Endodermal cell (in vitro differentiated cells): ENCODE measurements around the gene TIMM44. TPM values are rescaled to one million over a fixed set of nuclear protein-coding genes. Genes with fewer than 3 reads are reported as not detected.
A peak's percentile ranks its signal among the peaks of the same experiment; 100 is the strongest.

Source experiments
- DNase-seq: peaks from one replicate; pipeline ENCODE4 v3.0.0-alpha.2; 2017
- H3K27ac ChIP-seq: 2 replicates; pipeline ENCODE4 v1.5.1; 2013; ENCODE audit warnings: mild to moderate bottlenecking, low read depth, low read length, moderate library complexity
- H3K27me3 ChIP-seq: 2 replicates; pipeline ENCODE4 v1.6.1; 2013; ENCODE audit warnings: mild to moderate bottlenecking, low read length, moderate library complexity; ENCODE audit not compliant: insufficient read depth, control insufficient read depth, poor library complexity, severe bottlenecking
- H3K36me3 ChIP-seq: 2 replicates; pipeline ENCODE4 v1.7.0; 2013; ENCODE audit warnings: mild to moderate bottlenecking, low read length, moderate library complexity; ENCODE audit not compliant: control insufficient read depth, insufficient read depth
- H3K4me1 ChIP-seq: one replicate; pipeline ENCODE4 v1.7.0; 2013; ENCODE audit warnings: low read length; ENCODE audit not compliant: control insufficient read depth, insufficient read depth
- H3K4me3 ChIP-seq: 2 replicates; pipeline ENCODE4 v1.5.1; 2013; ENCODE audit warnings: mild to moderate bottlenecking, low read length, moderate library complexity
- H3K9ac ChIP-seq: 2 replicates; pipeline ENCODE4 v1.6.1; 2013; ENCODE audit warnings: mild to moderate bottlenecking, low read length, moderate library complexity; ENCODE audit not compliant: poor library complexity, severe bottlenecking; ENCODE audit errors: extremely low read depth
- H3K9me3 ChIP-seq: 2 replicates; pipeline ENCODE4 v1.6.1; 2013; ENCODE audit warnings: mild to moderate bottlenecking, low read length, moderate library complexity; ENCODE audit not compliant: control insufficient read depth
- H3K27ac Mint-ChIP-seq: 2 replicates; pipeline ENCODE4 v1.8.0; 2020; ENCODE audit warnings: mixed read lengths
- H3K27me3 Mint-ChIP-seq: 2 replicates; pipeline ENCODE4 v1.8.0; 2021; ENCODE audit warnings: mild to moderate bottlenecking, mixed read lengths; ENCODE audit not compliant: insufficient read depth
- H3K36me3 Mint-ChIP-seq: 2 replicates; pipeline ENCODE4 v1.8.0; 2020; ENCODE audit warnings: low read depth, mixed read lengths
- H3K4me1 Mint-ChIP-seq: 2 replicates; pipeline ENCODE4 v1.8.0; 2020; ENCODE audit warnings: mixed read lengths
- H3K4me3 Mint-ChIP-seq: 2 replicates; pipeline ENCODE4 v1.8.0; 2020; ENCODE audit warnings: mild to moderate bottlenecking, moderate library complexity, mixed read lengths
- H3K9me3 Mint-ChIP-seq: 2 replicates; pipeline ENCODE4 v1.8.0; 2020; ENCODE audit warnings: mild to moderate bottlenecking, mixed read lengths
- CTCF ChIP-seq: fragments of 200-600 bp; sonication (generic); conservative IDR thresholded peaks from 2 replicates; pipeline ENCODE4 v1.5.0; 2021; ENCODE audit warnings: antibody characterized with exemption, mild to moderate bottlenecking
- WGBS, 2 experiments: methylation state at CpG; one replicate each; pipeline versions ENCODE4 v1.1.5 to v1.1.7; 2013; ENCODE audit warnings: missing lambda C conversion rate in 2 of 2, mixed read lengths in 1 of 2; ENCODE audit not compliant: insufficient coverage in 1 of 2, insufficient read length in 1 of 2; 5-methylcytosine and 5-hydroxymethylcytosine counted together
- total RNA-seq, 2 donors: library from RNA; stranded (reverse); fragmentation: NEBNext Ultra II Directional in 1 of 2; extraction: Animal tissue kit (Norgen Biotek cat#: 25700) in 1 of 2; gene quantifications; 2 replicates in 1 of 2; 3 replicates in 1 of 2; pipeline ENCODE4 v1.2.1, GENCODE V29; 2021

Gene TIMM44
- total RNA-seq, 2 donors from 2014 or later: 78.1 to 80.0 TPM

- peaks cover 17% of the 10 kb centered on the region for H3K36me3 ChIP-seq
- H3K9ac ChIP-seq: no peak overlapping the region
- H3K9me3 ChIP-seq: no peaks in the 10 kb centered on the region
- no peak overlapping the region for H3K27ac ChIP-seq
- no peaks in the 10 kb centered on the region for H3K4me1 ChIP-seq
- Mint-ChIP-seq H3K27ac (peak overlapping the region; percentile 12), H3K4me1 (peaks cover 11% of the 10 kb centered on the region), H3K36me3 (peaks cover 4% of the 10 kb centered on the region), H3K4me3 (peak overlapping the region; percentile 81), H3K9me3 (no peaks in the 10 kb centered on the region), H3K27me3 (no peaks in the 10 kb centered on the region)
- no peaks in the 10 kb centered on the region for H3K27me3 ChIP-seq
- no peak for TF ChIP-seq CTCF
- H3K4me3 ChIP-seq: peak overlapping the region; percentile 91
- DNase-seq: no peak
- WGBS, 2 experiments: 61 to 83% methylated on average over 5 to 10 of the region's 10 CpGs
Measured at GRCh38 chr19:7905268-7905667, 38.2 kb downstream of the TIMM44 start.

GRCh38 chr19:7904074-7905020 lies 39.1 kb downstream of the TIMM44 start:
- H3K9ac ChIP-seq: peak overlapping the region; percentile 66
- H3K4me3 Mint-ChIP-seq: peak overlapping the region; percentile 81
- peak; percentile 74 for DNase-seq
- H3K4me1 Mint-ChIP-seq: peaks cover 11% of the 10 kb centered on the region
- 14 to 30% methylated on average over 12 to 58 of the region's 68 CpGs for WGBS, 2 experiments
- peaks cover 7% of the 10 kb centered on the region for H3K36me3 Mint-ChIP-seq
- H3K27ac Mint-ChIP-seq: peak overlapping the region; percentile 91
- H3K9me3 Mint-ChIP-seq: no peaks in the 10 kb centered on the region
- TF ChIP-seq CTCF: no peak
- no peaks in the 10 kb centered on the region for H3K4me1 ChIP-seq
- no peaks in the 10 kb centered on the region for H3K27me3 Mint-ChIP-seq
- no peak overlapping the region for H3K27ac ChIP-seq
- H3K4me3 ChIP-seq: peak overlapping the region; percentile 91
- no peaks in the 10 kb centered on the region for H3K9me3 ChIP-seq
- H3K27me3 ChIP-seq: no peaks in the 10 kb centered on the region
- H3K36me3 ChIP-seq: peaks cover 15% of the 10 kb centered on the region

- Histone ChIP-seq H3K36me3 (peaks cover 15% of the 10 kb centered on the region), H3K27me3 (no peaks in the 10 kb centered on the region), H3K27ac (peak within 1 kb of the TSS; percentile 80), H3K9me3 (no peaks in the 10 kb centered on the region), H3K9ac (peak within 1 kb of the TSS; percentile 82), H3K4me3 (peak within 1 kb of the TSS; percentile 91), H3K4me1 (no peaks in the 10 kb centered on the region)
- TF ChIP-seq CTCF: peak; percentile 68
- H3K4me1 Mint-ChIP-seq: peaks cover 11% of the 10 kb centered on the region
- peaks cover 11% of the 10 kb centered on the region for H3K36me3 Mint-ChIP-seq
- H3K27me3 Mint-ChIP-seq: no peaks in the 10 kb centered on the region
- peak within 1 kb of the TSS; percentile 91 for H3K27ac Mint-ChIP-seq
- 0 to 1% methylated on average over 37 to 89 of the region's 89 CpGs for WGBS, 2 experiments
- peak; percentile 100 for DNase-seq
- peak within 1 kb of the TSS; percentile 81 for H3K4me3 Mint-ChIP-seq
- no peaks in the 10 kb centered on the region for H3K9me3 Mint-ChIP-seq
Measured at GRCh38 chr19:7903244-7904073, 40.0 kb downstream of the TIMM44 start, which contains the start of gene MAP2K7. MAP2K7 (plus strand) TSS chr19:7903877; CDS start chr19:7903945, 68 bp downstream.
